CD4-positive, alpha-beta T cell treated with Interleukin-12 subunit alpha and Interleukin-12 subunit beta, for 1 hour (primary cell): ENCODE measurements around the gene ROMO1.
"Not testable (repeated sequence)": the region's sequence is repeated elsewhere in the genome, so short reads cannot be mapped to it uniquely, and the experiment has no call there.

Experiments used
- DNase-seq: peaks from one replicate; pipeline ENCODE4 v3.0.0-alpha.2; 2020

Gene ROMO1

DNA sequence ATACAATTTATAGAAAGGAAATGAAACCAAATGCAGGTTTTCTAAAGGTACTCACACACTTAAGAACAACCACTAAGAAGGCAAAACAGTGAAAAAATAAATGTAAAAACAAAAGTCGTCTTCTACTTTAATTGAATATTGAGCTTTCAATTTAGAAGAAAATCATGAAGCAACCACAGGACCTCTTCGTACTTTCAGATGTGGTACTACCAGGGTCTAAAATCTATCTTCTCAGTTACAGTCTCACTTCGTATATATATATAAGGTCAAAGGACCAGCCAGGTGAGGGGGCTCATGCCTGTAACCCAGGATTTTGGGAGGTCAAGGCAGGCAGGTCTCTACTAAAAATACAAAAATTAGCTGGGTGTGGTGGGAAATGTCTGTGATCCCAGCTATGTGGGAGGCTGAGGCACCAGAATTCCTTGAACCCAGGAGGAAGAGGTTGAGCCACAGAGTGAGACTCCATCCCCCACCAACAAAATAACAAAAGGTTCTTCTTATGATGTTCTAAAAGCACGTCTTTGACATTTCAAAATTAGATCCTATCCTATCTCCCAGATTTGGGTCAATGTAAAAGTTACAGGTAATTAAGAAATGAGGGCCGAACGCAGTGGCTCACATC, 12.5 kb downstream of the ROMO1 start:
- DNase-seq = no peak

DNA sequence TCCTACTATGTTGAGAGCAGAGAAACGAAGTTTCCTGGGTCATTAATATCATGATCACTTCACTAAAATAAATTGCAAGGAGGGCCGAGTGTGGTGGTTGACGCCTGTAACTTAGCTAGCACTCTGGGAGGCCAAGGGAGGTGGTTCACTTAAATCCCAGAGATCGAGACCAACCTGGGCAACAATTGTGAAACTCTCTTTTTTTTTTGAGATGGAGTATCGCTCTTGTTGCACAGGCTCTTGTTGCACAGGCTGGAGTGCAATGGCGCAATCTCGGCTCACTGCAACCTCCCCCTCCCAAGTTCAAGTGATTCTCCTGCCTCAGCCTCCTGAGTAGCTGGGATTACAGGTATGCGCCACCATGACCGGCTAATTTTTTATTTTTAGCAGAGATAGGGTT, 13.9 kb downstream of the ROMO1 start:
- not testable (repeated sequence) for DNase-seq

DNA sequence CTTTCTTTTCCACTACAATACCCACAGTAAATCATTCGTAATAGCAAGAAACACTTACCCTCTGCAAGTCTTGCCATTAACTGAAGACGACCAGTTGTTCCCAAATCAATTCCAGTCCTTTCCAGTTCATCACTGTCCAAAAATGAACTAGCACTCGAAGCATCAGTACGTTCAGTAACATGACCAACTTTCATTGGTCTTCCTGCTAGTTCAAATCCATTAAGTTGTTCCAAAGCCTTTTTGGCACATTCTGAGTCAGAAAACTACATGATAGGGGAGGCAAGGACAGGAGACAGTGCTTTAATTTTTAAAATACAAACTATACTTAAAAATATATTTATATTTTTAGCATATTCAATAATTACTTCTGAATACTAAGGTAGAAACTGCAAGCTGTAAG, 14.9 kb downstream of the ROMO1 start:
- no peak for DNase-seq

DNA sequence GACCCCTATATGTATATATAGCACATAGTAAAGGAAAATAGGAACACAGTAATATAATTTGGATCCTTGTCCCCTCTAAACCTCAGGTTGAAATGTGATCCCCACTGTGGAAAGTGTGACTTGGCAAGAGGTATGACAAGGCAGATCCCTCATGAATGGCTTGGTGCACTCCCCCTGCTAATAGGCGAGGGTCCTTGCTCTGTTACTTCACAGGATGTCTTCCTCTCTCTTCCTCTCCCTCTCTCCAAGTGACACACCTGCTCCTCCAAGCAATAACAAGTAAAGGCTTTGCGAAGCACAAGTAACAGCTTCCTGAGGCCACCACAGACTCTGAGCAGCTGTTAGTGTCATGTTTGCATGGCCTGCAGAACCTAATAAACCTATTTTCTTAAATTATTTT, 16.4 kb downstream of the ROMO1 start:
- DNase-seq = no peak

DNA sequence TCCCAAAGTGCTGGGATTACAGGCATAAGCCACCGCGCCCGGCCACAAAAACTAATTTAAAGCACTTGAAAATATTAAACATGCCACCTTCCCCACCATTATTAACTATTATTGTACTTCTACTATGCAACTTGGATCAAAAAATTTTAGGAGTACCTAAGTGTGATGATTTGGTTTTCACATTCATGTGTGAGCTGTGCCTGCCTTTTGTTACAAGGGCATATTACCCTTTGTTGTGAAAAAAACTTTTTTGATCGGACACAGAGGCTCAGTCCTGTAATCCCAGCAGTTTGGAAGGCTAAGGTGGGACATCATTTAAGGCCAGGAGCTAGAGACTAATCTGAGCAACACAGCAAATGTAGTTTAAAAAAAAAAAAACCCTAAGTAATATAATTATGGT, 17.1 kb downstream of the ROMO1 start:
- DNase-seq = no peak

DNA sequence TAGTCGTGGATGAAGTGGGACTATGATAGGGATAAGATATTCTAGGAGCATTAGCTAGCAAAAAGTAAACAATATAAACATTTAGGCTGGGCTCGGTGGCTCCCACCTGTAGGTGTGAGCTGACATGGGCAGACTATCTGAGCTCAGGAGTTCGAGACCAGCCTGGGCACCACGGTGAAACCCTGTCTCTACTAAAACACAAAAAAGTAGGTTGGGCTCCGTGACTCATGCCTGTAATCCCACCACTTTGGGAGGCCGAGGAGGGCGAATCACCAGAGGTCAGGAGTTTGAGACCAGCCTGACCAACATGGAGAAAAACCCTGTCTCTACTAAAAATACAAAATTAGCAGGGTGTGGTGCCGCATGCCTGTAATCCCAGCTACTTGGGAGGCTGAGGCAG, 19.1 kb downstream of the ROMO1 start:
- DNase-seq = not testable (repeated sequence)

DNA sequence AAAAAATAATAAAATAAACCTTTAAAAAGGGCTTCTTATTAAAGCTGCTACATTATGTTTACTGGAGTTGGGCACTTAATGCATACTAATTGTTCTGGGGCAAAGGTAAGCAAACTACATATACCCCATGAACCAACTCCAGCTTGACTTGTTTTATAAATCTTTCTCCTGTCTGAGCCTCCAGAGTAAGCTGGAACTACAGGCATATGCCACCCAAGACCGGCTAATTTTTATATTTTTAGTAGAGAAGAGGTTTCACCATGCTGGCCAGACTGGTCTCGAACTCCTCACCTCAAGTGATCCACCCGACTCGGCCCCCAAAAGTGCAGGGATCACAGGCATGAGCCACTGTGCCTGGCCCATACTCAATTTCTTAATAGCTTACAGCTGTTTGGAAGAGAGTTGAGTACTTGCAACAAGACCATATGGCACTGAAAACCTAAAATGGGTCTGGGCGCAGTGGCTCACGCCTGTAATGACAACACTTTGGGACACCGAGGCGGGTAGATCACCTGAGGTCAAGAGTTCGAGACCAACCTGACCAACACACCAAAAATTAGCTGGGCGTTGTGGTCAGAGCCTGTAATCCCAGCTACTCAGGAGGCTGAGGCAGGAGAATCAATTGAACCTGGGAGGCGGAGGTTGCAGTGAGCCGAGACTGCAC, 19.9 kb downstream of the ROMO1 start:
- DNase-seq = no peak

DNA sequence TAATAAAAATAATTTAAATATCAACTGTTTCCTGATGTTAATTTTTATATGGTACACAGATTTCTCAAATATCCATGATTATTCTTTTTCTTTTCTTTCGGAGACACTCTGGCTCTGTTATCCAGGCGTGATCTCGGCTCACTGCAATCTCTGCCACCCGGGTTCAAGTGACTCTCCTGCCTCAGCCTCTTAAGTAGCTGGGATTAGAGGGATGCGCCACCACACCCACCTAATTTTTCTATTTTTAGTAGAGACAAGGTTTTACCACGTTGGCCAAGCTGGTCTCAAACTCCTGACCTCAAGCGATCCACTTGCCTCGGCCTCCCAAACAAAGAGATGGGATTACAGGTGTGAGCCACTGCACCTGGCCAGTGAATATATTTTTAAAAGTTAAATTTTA, 20.5 kb downstream of the ROMO1 start:
- DNase-seq = no peak

DNA sequence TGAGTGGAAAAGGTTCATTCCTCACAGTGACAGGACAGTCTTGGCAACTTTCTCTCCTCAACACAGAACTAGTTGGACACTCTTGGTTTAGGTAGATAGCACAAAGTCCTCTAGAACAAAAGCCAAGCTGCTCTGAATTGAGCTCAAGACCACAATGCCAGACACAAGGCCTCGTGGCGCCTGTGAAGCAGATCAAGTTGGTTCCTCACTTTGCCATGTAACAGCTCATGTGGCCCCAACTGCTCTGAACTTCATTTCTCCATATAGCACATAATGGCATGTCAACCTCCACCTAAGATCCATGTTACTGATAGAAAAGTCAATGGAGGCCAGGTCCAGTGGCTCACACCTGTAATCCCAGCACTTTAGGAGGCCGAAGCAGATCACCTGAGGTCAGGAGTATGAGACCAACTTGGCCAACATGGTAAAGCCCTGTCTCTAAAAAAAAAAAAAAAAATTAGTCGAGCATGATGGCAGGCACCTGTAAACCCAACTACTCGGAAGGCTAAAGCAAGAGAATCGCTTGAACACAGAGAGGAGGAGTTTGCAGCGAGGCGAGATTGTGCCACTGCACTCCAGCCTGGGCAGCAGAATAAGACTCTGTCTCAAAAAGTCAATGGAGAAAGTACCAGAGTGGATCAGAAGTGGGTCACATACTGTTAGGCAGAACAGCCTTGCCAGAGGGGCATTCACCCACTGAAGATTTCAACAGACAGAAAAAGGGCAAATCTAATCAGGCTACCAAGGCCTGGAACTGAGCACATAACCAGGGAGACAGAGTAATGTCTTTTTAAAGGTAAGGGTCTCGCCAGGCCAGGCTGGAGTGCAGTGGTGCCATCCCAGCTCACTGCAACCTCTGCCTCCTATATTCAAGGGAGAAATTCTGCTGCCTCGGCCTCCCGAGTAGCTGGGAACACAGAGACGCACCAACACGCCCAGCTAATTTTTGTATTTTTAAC, 21.2 kb downstream of the ROMO1 start:
- DNase-seq = no peak

DNA sequence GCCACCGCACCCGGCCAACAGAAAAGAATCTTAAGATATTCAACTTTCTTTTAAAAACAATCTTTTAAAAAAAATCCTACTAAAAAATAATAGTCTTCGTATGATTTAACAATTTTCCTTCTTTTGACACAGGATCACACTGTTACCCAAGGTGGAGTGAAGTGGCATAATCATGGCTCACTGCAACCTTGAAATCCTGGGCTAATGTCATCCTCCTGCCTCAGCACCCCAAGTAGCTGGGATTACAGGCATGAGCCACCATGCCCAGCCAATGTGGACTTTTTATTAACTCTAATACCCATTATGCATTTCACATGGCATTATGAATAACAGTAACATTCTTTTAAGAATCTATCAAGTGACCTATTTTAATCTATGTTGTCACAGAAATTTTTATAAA, 22.0 kb downstream of the ROMO1 start:
- no peak for DNase-seq

DNA sequence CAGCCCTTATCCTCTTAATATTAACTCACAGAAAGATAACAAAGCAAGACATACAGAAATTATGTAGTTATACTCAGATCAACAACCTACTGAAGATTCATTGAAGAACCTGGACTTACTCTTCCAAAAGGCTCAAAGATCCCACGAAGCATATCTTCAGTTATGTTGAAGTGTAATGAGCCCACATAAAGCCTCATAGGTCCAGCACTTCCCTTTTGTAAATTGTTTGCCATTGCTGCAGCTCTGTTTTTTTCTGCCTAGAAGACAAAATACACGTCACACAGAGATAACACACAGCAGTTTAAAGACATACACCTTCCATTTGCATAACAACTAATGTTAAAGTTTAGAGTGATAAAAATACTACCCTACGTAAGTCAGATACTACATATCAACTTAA, 22.4 kb downstream of the ROMO1 start:
- no peak for DNase-seq

DNA sequence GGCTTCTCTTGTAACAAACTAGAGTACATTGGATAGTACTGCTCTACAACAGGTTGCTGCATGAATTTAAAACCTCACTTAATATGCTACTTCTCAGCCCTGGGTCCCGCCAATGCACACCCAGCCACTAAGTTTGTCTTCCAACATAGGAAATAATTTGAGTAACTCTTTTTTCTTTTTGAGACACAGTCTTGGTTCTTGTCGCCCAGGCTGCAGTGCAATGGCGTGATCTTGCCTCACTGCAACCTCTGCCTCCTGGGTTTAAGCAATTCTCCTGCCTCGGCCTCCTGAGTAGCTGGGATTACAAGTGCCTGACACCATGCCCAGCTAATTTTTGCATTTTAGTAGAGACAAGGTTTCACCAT, 24.1 kb downstream of the ROMO1 start:
- not testable (repeated sequence) for DNase-seq

DNA sequence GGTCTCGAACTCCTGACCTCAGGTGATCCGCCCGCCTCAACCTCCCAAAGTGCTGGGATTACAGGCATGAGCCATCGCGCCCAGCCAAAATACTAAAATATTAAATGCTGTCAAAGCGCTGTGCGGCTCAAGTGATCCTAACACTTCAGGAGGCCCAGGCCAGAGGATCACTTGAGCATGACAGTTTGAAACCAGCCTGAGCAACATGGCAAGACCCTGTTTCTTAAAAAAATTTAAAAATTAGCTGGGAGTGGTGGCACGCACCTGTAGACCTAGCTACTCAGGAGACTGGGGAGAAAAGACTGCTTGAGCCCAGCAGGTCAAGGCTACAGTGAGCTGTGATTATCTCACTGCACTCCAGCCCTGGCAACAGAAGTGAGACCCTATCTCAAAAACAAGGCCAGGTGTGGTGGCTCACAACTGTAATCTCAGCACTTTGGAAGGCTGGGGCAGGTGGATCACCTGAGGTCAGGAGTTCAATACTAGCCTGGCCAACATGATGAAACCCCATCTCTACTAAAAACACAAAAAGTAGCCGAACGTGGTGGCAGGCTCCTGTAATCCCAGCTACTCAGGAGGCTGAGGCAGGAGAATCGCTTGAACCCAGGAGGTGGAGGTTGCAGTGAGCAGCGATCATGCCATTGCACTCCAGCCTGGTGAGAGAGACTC, 24.6 kb downstream of the ROMO1 start:
- not testable (repeated sequence) for DNase-seq

DNA sequence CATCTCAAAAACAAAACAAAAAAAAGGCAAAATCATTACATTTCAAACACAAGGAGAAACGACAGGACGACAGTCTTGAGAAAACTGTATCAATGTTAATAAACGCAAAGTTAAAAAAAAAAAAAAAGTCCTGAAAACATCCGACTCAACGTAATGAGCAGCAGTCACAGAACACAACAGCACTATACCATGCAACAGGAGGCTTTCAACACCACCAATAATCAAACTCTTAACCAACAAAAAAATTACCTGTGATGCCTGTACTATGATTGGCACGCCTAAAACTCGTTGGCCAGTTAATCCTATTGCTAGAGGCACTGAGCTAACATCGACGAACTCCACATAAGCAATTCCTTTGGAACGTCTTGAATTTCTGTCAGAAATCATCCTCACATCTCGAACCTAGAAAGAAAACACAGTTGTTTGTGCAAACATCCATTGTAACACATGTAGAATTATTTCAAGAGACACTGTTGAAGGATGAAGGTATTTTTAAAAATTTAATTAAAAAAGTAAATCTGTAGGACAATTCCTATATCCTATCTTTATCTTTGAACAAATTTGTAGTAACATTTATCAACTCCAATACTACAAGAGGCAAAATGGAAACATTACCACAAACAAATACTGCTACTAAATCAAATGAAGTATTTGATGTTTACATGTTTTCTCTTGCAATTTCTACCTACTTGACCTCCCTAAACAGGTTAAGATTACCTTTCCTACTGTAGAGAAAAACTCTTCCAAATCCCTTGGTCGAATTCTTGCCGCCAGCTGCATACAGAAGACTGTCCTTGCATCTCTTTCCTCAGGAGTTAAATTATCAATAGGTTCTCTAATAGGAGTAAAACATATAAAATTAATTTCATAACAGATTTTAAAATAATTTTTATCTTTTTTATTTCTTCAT, 25.4 kb downstream of the ROMO1 start:
- DNase-seq = no peak

DNA sequence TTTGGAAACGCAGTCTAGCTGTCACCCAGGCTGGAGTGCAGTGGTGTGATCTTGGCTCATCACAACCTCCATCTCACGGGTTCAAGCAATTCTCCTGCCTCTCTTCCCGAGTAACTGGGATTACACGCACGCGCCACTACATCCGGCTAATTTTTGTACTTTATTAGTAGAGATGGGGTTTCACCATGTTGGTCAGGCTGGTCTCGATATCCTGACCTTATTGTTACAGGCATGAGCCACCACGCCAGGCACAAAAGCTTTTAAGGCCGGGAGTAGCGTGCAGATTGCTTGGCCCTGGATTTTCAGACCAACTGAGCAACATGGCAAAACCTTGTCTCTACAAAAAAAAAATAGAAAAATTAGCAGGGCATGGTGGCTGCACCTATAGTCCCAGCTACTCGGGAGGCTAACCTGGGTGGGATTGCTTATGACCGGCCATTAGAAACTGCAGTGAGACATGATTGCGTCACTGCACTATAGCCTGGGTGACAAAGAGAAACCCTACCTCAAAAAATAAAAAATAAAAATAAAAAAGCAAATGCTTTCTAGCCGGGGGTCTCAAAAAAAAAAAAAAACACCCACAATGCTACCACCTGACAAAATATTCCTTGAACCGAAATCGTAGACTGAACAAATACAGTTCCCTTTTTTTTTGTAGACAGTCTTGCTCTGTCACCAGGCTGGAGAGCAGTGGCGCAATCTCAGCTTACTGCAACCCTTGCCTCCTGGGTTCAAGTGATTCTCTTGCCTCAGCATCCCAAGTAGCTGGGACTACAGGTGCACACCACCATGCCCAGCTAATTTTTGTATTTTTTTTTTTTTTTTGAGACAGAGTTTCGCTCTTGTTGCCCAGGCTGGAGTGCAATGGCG, 27.9 kb downstream of the ROMO1 start:
- DNase-seq = no peak

DNA sequence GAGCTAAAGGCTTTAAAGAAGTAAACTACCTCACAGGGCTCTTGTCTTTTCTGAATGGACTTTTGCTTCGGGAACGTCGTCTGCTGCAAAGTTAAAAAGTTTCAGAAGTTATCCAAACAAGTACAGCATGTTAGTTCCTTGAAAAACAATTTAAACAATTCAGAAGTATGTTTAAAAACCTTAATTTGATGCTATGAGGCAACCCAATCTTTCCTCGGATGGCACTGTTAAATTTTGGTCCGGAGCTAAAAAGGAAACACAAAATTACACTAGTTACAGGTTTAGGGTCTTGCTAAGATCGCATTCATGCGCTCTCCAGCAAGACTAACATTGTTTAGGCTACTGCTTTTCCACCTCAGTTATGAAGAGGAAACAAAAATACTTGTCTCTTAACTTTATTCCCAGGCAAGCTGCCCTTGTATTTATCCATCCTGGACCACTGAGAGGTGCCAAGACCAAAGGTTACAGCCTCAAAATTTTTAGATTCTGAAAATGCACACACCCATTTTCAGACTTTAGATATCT, 30.1 kb downstream of the ROMO1 start:
- no peak for DNase-seq

DNA sequence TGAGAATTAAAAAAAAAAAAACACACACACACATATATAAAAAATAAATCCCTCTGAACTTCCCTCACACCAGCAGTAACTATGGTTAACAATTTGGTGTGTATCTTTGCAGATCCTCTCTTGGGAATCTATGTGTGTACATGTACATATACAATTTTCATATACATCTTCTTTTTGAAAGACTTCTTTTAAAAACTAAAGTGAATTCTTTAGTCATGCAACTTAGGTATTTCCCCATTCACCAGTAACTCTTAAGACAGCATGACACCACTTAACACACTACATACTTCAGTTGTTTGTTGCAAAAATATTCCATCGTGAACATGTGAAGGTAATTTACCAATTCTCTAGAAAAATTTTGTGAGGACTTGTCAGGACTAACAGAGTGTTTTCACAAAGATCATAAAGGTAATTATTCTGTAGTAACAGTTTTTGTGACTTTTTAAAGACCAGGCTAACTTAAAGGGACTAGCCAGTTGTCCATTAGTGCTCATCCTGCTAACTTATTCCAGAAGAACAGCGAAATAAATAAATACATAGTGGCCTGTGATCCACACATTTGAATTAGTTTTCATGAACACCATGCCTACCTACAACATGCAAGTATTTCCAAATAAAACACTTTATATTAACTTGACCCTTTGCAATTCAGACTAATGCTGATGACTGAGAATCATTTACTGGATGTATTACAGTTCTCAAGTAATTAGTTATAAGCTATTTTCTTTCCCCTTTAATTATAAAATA, 30.8 kb downstream of the ROMO1 start:
- DNase-seq = no peak

DNA sequence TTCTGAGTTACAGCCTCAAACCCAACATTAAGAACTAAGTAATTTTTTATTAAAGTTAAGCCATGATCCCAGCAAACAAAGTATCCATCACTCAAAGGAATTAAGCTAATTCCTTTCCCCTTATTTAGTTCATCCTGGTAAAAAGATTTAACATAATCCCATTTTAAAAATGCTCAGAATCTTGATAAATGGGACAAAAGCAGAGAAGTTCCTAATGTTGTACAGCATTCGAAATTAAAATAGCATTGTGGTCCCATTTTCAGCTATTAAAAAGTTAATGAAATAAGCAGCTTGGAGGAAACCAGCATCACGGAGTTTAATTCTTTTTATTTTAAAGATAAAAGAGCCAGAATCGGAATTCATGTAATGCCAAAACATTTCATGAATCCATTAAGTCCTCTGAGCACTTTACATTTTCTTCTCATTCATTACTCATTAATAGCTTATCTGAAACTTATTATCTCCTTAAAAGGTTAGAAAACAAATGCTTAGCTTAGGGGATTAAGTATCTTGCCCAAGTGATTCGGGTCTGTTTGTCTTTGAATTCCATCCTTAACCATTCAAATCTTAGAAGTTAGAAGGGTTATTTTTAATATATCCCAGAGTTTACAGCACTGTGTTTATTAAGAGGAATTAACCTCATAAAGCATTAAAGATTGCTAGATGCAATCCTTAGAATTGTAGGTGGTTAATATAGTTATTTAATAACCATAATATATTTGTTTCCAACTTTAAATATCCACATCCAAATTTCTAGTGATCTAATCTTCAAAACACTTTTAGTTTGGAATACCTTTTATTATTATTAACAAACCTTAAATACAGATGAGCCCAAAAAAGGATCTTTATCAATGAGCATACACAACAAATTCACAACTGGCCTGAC, 31.6 kb downstream of the ROMO1 start:
- DNase-seq = no peak

DNA sequence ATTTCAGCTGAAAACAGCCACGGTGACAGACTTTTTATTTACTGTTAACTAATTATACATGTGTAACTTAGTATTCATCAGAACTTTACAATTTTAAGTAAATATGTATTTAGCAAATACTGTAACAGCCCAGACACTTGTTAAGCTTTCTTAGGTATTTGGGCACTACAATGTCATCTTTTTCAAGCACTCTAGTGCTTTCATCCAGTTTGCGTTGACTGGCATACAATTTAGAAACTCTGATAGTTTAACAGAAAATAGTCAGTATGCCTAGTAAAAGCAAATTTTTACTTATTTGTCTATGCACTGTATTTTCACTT, 32.2 kb downstream of the ROMO1 start:
- DNase-seq = no peak
